Mesendoderm (in vitro differentiated cells): Measurements from ENCODE around the gene GPR176.
"Not testable (repeated sequence)": the region's sequence is repeated elsewhere in the genome, so short reads cannot be mapped to it uniquely, and the experiment has no call there.

ENCODE experiments used
- DNase-seq: peaks from one replicate; pipeline ENCODE4 v3.0.0; 2013
- H2AK5ac ChIP-seq: 2 replicates; pipeline ENCODE4 v1.6.1; 2013; ENCODE audit warnings: low read length, inconsistent platforms
- H2BK120ac ChIP-seq: 2 replicates; pipeline ENCODE4 v1.6.1; 2013; ENCODE audit warnings: low read depth, mild to moderate bottlenecking, low read length, moderate library complexity, mixed read lengths
- H2BK15ac ChIP-seq: replicated peaks from 2 replicates; pipeline ENCODE4 v1.6.1; 2013; ENCODE audit warnings: low read depth, mild to moderate bottlenecking, moderate library complexity
- H2BK5ac ChIP-seq: 2 replicates; pipeline ENCODE4 v1.6.1; 2013; ENCODE audit warnings: low read length, inconsistent platforms
- H3K18ac ChIP-seq: 2 replicates; pipeline ENCODE4 v1.6.1; 2013; ENCODE audit warnings: mild to moderate bottlenecking, low read length, mixed read lengths
- H3K23ac ChIP-seq: one replicate; pipeline ENCODE4 v1.6.1; 2013; ENCODE audit warnings: low read length
- H3K27ac ChIP-seq: 2 replicates; pipeline ENCODE4 v1.5.1; 2013; ENCODE audit warnings: low read depth, mild to moderate bottlenecking, inconsistent platforms, low read length, moderate library complexity
- H3K27me3 ChIP-seq: 2 replicates; pipeline ENCODE4 v1.6.1; 2013; ENCODE audit warnings: low read length, control low read depth, mild to moderate bottlenecking, inconsistent platforms; ENCODE audit not compliant: insufficient read depth, poor library complexity
- H3K36me3 ChIP-seq: 2 replicates; pipeline ENCODE4 v1.6.1; 2013; ENCODE audit warnings: low read length, inconsistent platforms; ENCODE audit not compliant: control insufficient read depth, insufficient read depth
- H3K4ac ChIP-seq: one replicate; pipeline ENCODE4 v1.6.1; 2013; ENCODE audit warnings: low read depth, mild to moderate bottlenecking, low read length, moderate library complexity
- H3K4me1 ChIP-seq: 2 replicates; pipeline ENCODE4 v1.6.1; 2013; ENCODE audit warnings: low read depth, low read length, inconsistent platforms; ENCODE audit not compliant: control insufficient read depth
- H3K4me2 ChIP-seq: 2 replicates; pipeline ENCODE4 v1.6.1; 2013; ENCODE audit warnings: low read length
- H3K4me3 ChIP-seq: 2 replicates; pipeline ENCODE4 v1.5.1; 2013; ENCODE audit warnings: mild to moderate bottlenecking, low read length
- H3K56ac ChIP-seq: one replicate; pipeline ENCODE4 v1.6.1; 2013; ENCODE audit warnings: low read length
- H3K79me1 ChIP-seq: 2 replicates; pipeline ENCODE4 v1.6.1; 2013; ENCODE audit warnings: low read length, inconsistent platforms
- H3K79me2 ChIP-seq: 2 replicates; pipeline ENCODE4 v1.6.1; 2013; ENCODE audit warnings: mild to moderate bottlenecking, low read length; ENCODE audit not compliant: control insufficient read depth, insufficient read depth
- H3K9ac ChIP-seq: 2 replicates; pipeline ENCODE4 v1.6.1; 2013; ENCODE audit warnings: low read length, inconsistent platforms
- H4K5ac ChIP-seq: one replicate; pipeline ENCODE4 v1.6.1; 2013; ENCODE audit warnings: low read length
- H4K8ac ChIP-seq: one replicate; pipeline ENCODE4 v1.6.1; 2013; ENCODE audit warnings: low read depth, mild to moderate bottlenecking, control low read depth, low read length, moderate library complexity
- WGBS: extraction: QIAGEN DNeasy Blood & Tissue Kit; methylation state at CpG from one replicate; pipeline ENCODE4 v1.1.7; 2013; ENCODE audit warnings: low lambda C conversion rate, missing lambda C conversion rate; ENCODE audit not compliant: insufficient coverage; ENCODE audit errors: extremely low coverage; 5-methylcytosine and 5-hydroxymethylcytosine counted together

Gene GPR176

GRCh38 chr15:39898317-39898716 lies 21.7 kb downstream of the GPR176 start:
- Histone ChIP-seq H3K4me1 (peaks cover 7% of the 10 kb centered on the region), H3K4ac (no peak overlapping the region), H3K79me2 (no peaks in the 10 kb centered on the region), H3K23ac (no peak overlapping the region), H3K27me3 (no peaks in the 10 kb centered on the region), H4K5ac (no peak overlapping the region), H3K4me2 (no peak overlapping the region), H3K56ac (no peak overlapping the region), H3K9ac (no peak overlapping the region), H3K36me3 (no peaks in the 10 kb centered on the region), H2BK15ac (no peak overlapping the region), H2BK120ac (no peak overlapping the region), H2AK5ac (no peak overlapping the region), H3K27ac (no peak overlapping the region), H3K18ac (peak overlapping the region; percentile 23), H2BK5ac (no peak overlapping the region), H3K79me1 (no peaks in the 10 kb centered on the region), H4K8ac (no peak overlapping the region), H3K4me3 (no peak overlapping the region)
- DNase-seq = no peak
- no CpG with 5 or more reads among the region's 3 CpGs for WGBS

GRCh38 chr15:39896846-39897245 lies 23.2 kb downstream of the GPR176 start:
- no peak overlapping the region for H3K23ac ChIP-seq
- no peak overlapping the region for H4K8ac ChIP-seq
- WGBS = no CpG with 5 or more reads among the region's 1 CpG
- peak overlapping the region; percentile 41 for H3K4ac ChIP-seq
- H2BK5ac ChIP-seq = no peak overlapping the region
- H3K4me2 ChIP-seq = no peak overlapping the region
- H2AK5ac ChIP-seq = peak overlapping the region; percentile 76
- no peak overlapping the region for H2BK120ac ChIP-seq
- no peak overlapping the region for H3K56ac ChIP-seq
- H3K4me1 ChIP-seq = peaks cover 6% of the 10 kb centered on the region
- H2BK15ac ChIP-seq = no peak overlapping the region
- H3K18ac ChIP-seq = peak overlapping the region; percentile 30
- no peak overlapping the region for H3K4me3 ChIP-seq
- H3K27me3 ChIP-seq = no peaks in the 10 kb centered on the region
- H3K9ac ChIP-seq = no peak overlapping the region
- no peak overlapping the region for H3K27ac ChIP-seq
- H3K79me1 ChIP-seq = no peaks in the 10 kb centered on the region
- H4K5ac ChIP-seq = no peak overlapping the region
- no peak for DNase-seq
- H3K79me2 ChIP-seq = no peaks in the 10 kb centered on the region
- H3K36me3 ChIP-seq = no peaks in the 10 kb centered on the region

- Histone ChIP-seq H3K4ac (no peak overlapping the region), H2BK15ac (no peak overlapping the region), H3K4me2 (no peak overlapping the region), H3K18ac (peak overlapping the region; percentile 47), H4K8ac (no peak overlapping the region), H3K79me1 (no peaks in the 10 kb centered on the region), H3K56ac (no peak overlapping the region), H2BK120ac (no peak overlapping the region), H3K9ac (no peak overlapping the region), H2AK5ac (no peak overlapping the region), H3K27me3 (no peaks in the 10 kb centered on the region), H3K36me3 (no peaks in the 10 kb centered on the region), H3K79me2 (no peaks in the 10 kb centered on the region), H3K4me3 (no peak overlapping the region), H4K5ac (no peak overlapping the region), H2BK5ac (no peak overlapping the region), H3K4me1 (peaks cover 3% of the 10 kb centered on the region), H3K27ac (no peak overlapping the region), H3K23ac (no peak overlapping the region)
- WGBS = no CpG with 5 or more reads among the region's 1 CpG
- no peak for DNase-seq
These were observed 24.0 kb downstream of the GPR176 start for GRCh38 chr15:39896101-39896500.

- not testable (repeated sequence) for H3K4ac ChIP-seq, H3K23ac ChIP-seq, DNase-seq, H2BK15ac ChIP-seq, H3K27ac ChIP-seq, H3K79me2 ChIP-seq, H3K4me1 ChIP-seq, H3K27me3 ChIP-seq, H3K4me3 ChIP-seq, H2BK5ac ChIP-seq, H4K5ac ChIP-seq, H3K36me3 ChIP-seq, H3K9ac ChIP-seq, H3K56ac ChIP-seq, H3K79me1 ChIP-seq, H3K18ac ChIP-seq, H4K8ac ChIP-seq, H2BK120ac ChIP-seq, H3K4me2 ChIP-seq, H2AK5ac ChIP-seq
- WGBS = no CpG with 5 or more reads among the region's 4 CpGs
These were observed 27.0 kb downstream of the GPR176 start for GRCh38 chr15:39893051-39893450.

GRCh38 chr15:39892418-39892817 lies 27.6 kb downstream of the GPR176 start:
- Histone ChIP-seq H3K4ac (no peak overlapping the region), H3K36me3 (no peaks in the 10 kb centered on the region), H3K9ac (no peak overlapping the region), H2AK5ac (no peak overlapping the region), H3K18ac (no peak overlapping the region), H3K79me1 (no peaks in the 10 kb centered on the region), H3K4me2 (no peak overlapping the region), H3K56ac (no peak overlapping the region), H2BK5ac (no peak overlapping the region), H3K79me2 (no peaks in the 10 kb centered on the region), H4K8ac (no peak overlapping the region), H3K4me3 (no peak overlapping the region), H3K27me3 (no peaks in the 10 kb centered on the region), H2BK120ac (no peak overlapping the region), H3K4me1 (peaks cover 10% of the 10 kb centered on the region), H3K23ac (no peak overlapping the region), H3K27ac (no peak overlapping the region), H2BK15ac (no peak overlapping the region), H4K5ac (no peak overlapping the region)
- no CpG with 5 or more reads among the region's 5 CpGs for WGBS
- DNase-seq = no peak

GRCh38 chr15:39890621-39891020 lies 29.4 kb downstream of the GPR176 start:
- no peak for DNase-seq
- Histone ChIP-seq H2BK15ac (peak overlapping the region; percentile 1), H3K4ac (no peak overlapping the region), H3K79me1 (no peaks in the 10 kb centered on the region), H2BK120ac (no peak overlapping the region), H3K4me2 (no peak overlapping the region), H3K4me1 (peaks cover 19% of the 10 kb centered on the region), H2BK5ac (no peak overlapping the region), H3K56ac (no peak overlapping the region), H3K23ac (no peak overlapping the region), H3K4me3 (no peak overlapping the region), H4K8ac (no peak overlapping the region), H3K18ac (peak overlapping the region; percentile 47), H4K5ac (no peak overlapping the region), H3K36me3 (no peaks in the 10 kb centered on the region), H3K27me3 (no peaks in the 10 kb centered on the region), H3K9ac (no peak overlapping the region), H3K79me2 (no peaks in the 10 kb centered on the region), H2AK5ac (peak overlapping the region; percentile 56), H3K27ac (no peak overlapping the region)
